Stimulated activated CD8-positive, alpha-beta memory T cell treated with anti-CD3 and anti-CD28 coated beads, Interleukin-4, amount 100 ng/mL, for 48 hours (primary cell): ENCODE results near the gene B4GALT5.
A peak's percentile ranks its signal among the peaks of the same experiment; 100 is the strongest.
"Not testable (repeated sequence)": the region's sequence is repeated elsewhere in the genome, so short reads cannot be mapped to it uniquely, and the experiment has no call there.

Experiments
- DNase-seq: peaks from one replicate; pipeline ENCODE4 v3.0.0-alpha.2; 2020

Gene B4GALT5

GRCh38 chr20:49677777-49678758 lies 35.6 kb downstream of the B4GALT5 start:
- DNase-seq = no peak

- no peak for DNase-seq
Measured at GRCh38 chr20:49676581-49677291, 36.9 kb downstream of the B4GALT5 start.

DNA sequence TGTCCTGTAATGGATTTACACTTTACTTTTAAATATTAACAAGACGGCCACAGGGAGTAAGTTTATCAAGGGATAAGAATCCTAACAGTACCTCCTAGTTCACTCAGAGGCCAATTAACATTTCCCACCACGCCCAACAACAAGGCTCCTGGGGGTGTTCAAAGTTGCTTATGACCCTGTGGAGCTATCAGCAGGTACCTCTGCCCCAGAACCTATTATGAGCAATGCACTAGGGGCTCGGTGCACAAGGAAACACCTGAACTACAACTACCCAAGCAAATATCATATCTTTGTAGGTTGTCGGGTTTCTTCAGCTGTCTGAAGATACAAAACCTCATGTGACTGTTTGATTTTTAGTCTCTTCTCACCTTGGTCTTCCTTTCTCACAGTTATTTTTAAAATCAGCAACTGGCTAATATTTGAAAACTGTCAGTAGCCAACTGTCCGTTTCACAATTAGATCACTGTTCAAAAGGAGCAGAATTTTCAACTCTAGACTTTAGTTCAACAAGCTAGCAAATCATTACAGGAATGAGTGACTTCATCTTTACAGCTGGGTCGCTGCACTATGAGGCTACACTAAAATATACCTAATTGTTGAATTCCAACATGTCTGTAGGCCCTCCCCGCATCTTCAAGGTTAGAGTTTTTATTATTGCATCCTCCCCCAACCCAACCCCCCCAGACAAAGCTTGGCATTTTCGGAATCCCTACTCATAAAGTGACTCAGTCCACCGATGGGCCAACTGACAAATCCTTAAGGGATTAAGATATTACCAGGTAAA lies 38.1 kb downstream of the B4GALT5 start:
- DNase-seq = no peak

- DNase-seq = no peak
Measured at GRCh38 chr20:49674383-49675352, 39.0 kb downstream of the B4GALT5 start.

DNA sequence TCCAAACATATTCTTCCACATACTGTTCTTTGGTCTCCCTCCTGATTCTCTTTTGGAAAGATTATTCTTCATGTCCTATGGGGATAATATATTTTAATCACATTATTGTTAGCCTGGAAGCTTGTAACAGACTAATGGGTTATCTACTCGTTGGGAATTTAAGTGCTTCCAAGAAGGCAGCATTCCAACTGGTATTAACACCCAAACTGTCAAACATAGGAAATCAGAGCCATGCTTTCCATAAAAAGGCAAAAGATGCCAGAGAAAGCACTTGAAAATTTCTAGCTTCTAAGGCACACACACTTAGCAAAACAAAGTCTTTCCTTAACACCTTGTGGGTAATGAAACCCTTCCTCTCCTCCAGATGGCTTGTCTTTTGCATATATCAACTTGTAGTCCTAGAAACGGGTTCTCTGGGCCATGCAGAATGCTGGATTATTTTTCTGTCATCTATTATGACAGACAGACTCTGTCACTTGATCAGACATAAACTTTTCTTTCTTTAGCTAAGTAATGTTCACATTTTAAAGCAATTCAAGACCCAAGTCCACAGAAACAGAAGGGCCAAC lies 41.5 kb downstream of the B4GALT5 start:
- no peak for DNase-seq

- no peak for DNase-seq
Measured at GRCh38 chr20:49671433-49671832, 42.2 kb downstream of the B4GALT5 start.

GRCh38 chr20:49669601-49670189 lies 44.0 kb downstream of the B4GALT5 start:
- DNase-seq = no peak

DNA sequence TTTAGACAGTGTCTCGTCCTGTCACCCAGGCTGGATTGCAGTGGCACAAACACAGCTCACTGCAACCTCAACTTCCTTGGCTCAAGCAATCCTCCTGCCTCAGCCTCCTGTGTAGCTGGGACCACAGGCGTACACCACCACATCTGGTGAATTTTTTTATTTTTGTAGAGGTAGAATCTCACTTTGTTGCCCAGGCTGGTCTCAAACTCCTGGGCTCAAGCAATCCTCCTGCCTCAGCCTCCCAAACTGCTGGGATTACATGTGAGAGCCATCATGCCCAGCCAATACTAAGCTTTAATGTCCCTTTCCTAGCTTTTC lies 44.8 kb downstream of the B4GALT5 start:
- DNase-seq = not testable (repeated sequence)

- peak; percentile 81 for DNase-seq
Measured at GRCh38 chr20:49668181-49668877, 45.3 kb downstream of the B4GALT5 start.

GRCh38 chr20:49666911-49667310 lies 46.8 kb downstream of the B4GALT5 start:
- no peak for DNase-seq

DNA sequence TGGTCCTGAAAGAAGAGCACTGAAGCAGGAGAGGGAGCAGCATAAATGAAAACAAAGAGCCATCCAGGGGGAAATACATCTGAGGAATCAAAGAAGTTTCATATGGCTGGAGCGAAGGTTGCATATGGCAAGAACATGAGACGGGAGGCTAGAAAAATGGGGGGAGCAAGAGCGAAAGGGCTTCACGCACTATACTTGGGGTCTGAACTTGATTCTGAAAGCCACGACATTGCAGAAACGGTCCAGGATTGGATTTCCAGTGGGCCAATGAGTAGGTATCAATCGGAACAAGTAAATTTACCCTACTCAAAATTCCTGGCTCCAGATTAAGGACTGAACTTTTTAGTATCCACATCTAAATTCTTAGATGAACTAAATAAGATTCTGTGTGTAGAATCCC lies 47.9 kb downstream of the B4GALT5 start:
- no peak for DNase-seq

- no peak for DNase-seq
Measured at GRCh38 chr20:49664612-49665313, 48.9 kb downstream of the B4GALT5 start.

DNA sequence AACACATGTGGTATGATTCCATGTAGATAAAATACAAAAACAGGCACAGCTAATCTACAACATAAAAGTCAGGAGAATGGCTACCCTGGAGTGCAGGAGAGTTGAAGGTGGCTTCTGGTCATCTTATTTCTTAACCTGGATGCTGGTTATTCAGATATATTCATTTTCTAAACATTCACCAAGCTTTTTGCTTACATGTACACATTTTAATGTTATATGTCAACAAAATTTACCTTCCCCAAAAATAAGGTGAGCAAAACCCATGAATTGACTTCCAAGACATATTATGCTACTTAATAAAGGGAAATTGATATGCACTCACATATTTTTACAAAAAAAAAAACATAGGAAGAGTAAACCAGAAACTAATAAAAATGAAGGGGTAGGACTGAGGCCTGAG lies 50.6 kb downstream of the B4GALT5 start:
- no peak for DNase-seq

DNA sequence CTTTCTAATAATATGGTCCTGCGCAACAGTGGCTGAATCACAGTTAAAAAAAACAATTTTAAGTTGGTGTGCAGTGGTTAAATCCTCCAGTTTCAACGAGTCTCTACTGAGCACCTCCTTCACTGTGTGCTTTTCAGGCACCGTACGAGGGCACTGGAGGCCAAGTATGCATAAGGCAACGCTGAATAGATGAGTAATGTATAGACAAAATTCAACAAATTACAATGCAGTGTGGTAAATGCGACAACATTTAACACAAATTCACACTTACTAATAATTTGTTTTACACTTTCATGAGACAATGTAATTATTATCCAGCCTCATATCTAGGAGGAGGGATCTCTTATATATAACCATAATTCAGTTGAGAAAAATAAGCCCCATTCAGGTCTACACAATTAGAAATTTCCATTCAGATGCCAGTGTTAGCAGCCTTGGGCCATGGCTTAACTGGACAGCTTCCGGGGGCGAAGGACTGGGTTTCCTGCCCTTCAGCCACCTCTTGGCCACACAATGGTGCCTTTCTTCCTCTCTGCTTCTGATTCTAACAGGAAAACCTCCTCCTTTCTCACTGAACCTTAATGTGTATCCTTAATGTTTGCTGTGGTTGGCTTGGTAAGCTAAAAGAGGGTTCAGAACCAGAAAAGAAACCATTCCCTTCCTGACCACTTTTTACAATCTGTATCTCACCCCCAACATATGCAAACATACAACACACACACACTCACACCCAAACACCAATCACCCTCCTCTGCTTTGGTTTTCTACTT lies 51.9 kb downstream of the B4GALT5 start:
- no peak for DNase-seq

GRCh38 chr20:49660912-49661311 lies 52.8 kb downstream of the B4GALT5 start:
- DNase-seq = no peak

GRCh38 chr20:49659056-49659455 lies 54.6 kb downstream of the B4GALT5 start:
- DNase-seq = no peak

DNA sequence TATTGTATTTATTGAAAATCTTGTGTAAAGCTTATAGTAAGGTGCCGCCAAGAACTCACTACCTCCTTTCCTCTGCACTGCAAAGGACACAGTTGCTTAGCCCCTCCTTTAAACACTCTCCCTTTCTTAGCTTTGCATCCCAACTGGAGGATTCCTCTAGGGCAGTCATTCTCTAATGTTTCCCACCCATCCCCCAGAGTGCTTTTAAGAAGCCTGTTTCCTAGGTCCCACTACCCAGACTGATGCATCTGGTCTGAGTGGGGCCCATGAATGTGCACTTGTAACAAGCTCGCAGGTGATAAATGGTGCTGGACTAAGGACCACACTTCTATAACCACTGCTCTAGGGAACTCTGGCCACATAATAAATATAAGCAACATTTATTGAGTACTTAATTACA lies 55.2 kb downstream of the B4GALT5 start:
- DNase-seq = no peak

GRCh38 chr20:49657118-49657901 lies 56.4 kb downstream of the B4GALT5 start:
- DNase-seq = no peak
